BLaER1 treated with 17β-estradiol and CSF1 and Interleukin-3, amounts not matched to agents 10 nM and 100 nM (cell line): ENCODE data around the gene RABGEF1.
"Not testable (repeated sequence)": the region's sequence is repeated elsewhere in the genome, so short reads cannot be mapped to it uniquely, and the experiment has no call there.

Source experiments
- H3K27ac ChIP-seq, 11 experiments: shearing (Covaris generic); formaldehyde crosslinking; 2 replicates each; pipeline ENCODE4 v1.8.1; 2022
- H3K27me3 ChIP-seq, 11 experiments: shearing (Covaris generic); formaldehyde crosslinking; 2 replicates each; pipeline ENCODE4 v1.8.1; 2022
- H3K36me3 ChIP-seq, 11 experiments: shearing (Covaris generic); formaldehyde crosslinking; 2 replicates each; pipeline ENCODE4 v1.8.1; 2022
- H3K4me1 ChIP-seq, 10 experiments: shearing (Covaris generic); formaldehyde crosslinking; 2 replicates each; pipeline ENCODE4 v1.8.1; 2022
- H3K4me2 ChIP-seq, 11 experiments: shearing (Covaris generic); formaldehyde crosslinking; 2 replicates each; pipeline ENCODE4 v1.8.1; 2022
- H3K4me3 ChIP-seq, 10 experiments: shearing (Covaris generic); formaldehyde crosslinking; 2 replicates each; pipeline ENCODE4 v1.8.1; 2022
- H3K9ac ChIP-seq, 11 experiments: shearing (Covaris generic); formaldehyde crosslinking; 2 replicates each; pipeline ENCODE4 v1.8.1; 2022
- H3K9me3 ChIP-seq, 11 experiments: shearing (Covaris generic); formaldehyde crosslinking; replicated peaks in 1 of 11; 2 replicates each; pipeline ENCODE4 v1.8.1; 2022
- H4K20me1 ChIP-seq, 11 experiments: shearing (Covaris generic); formaldehyde crosslinking; 2 replicates each; pipeline ENCODE4 v1.8.1; 2022
- Cebpa-rat ChIP-seq, 11 experiments: shearing (Covaris generic); IDR thresholded peaks; 2 replicates each; pipeline ENCODE4 v1.8.1; 2022

The RABGEF1 gene

DNA sequence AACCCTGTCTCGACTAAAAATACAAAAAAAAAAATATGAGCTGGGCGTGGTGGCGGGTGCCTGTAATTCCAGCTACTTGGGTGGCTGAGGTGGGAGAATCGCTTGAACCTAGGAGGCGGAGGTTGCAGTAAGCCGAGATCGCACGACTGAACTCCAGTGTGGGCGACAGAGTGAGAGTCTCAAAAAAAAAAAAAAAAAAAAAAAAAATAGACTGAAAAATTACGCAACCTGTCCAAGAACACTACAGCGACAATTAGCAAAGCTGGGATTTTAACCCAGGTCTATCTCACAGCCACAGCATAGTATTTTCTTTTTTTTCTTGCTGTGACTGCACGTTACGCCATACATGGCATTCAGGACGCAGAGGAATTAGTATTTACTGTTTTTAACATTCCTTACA lies 1.1 kb upstream of the RABGEF1 start:
- peak in 8 of 11 experiments; percentile 25 to 87 (median 60); a peak in 10 of 22 replicates for TF ChIP-seq Cebpa-rat (IDR thresholded peaks at IDR 0.05)
- H3K9me3 ChIP-seq: peaks cover 9 to 18% (median 15%) of the 10 kb centered on the region in 11 experiments; a peak in 21 of 22 replicates
- peaks cover 30 to 53% (median 43%) of the 10 kb centered on the region in 10 experiments for H3K4me1 ChIP-seq
- H3K27ac ChIP-seq: peak overlapping the region; percentile 87 to 97 (median 91); a peak in 21 of 22 replicates
- H3K4me3 ChIP-seq: peak overlapping the region; percentile 81 to 98 (median 88)
- H3K36me3 ChIP-seq: peaks cover 16 to 39% (median 28%) of the 10 kb centered on the region in 11 experiments
- peaks cover 9 to 39% (median 33%) of the 10 kb centered on the region in 11 experiments; a peak in 19 of 22 replicates for H4K20me1 ChIP-seq
- no peaks in the 10 kb centered on the region for H3K27me3 ChIP-seq
- peak overlapping the region; percentile 70 to 91 (median 86) for H3K4me2 ChIP-seq
- H3K9ac ChIP-seq: peak overlapping the region; percentile 88 to 99 (median 94); a peak in 21 of 22 replicates

DNA sequence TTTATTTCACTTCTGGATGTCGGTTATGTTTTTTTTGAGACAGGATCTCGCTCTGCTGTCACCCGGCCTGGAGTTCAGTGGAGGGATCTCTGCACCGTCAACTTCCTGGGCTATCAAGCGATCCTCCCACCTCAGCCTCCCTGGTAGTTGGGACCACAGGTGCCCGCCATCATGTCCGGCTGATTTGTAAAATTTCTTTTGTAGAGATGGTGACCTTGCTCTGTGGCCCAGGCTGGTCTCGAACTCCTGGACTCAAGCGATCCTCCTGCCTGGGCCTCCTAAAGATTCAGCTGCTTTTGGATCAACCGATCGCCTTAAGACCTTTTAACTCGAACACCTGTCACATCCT lies 606 bp upstream of the RABGEF1 start:
- H3K4me3 ChIP-seq: peak overlapping the region; percentile 81 to 98 (median 88)
- H3K27ac ChIP-seq: peak overlapping the region; percentile 87 to 97 (median 91)
- H3K9ac ChIP-seq: peak overlapping the region; percentile 88 to 99 (median 94)
- H3K4me1 ChIP-seq: peaks cover 30 to 53% (median 43%) of the 10 kb centered on the region in 10 experiments
- H3K27me3 ChIP-seq: no peaks in the 10 kb centered on the region
- peaks cover 13 to 41% (median 27%) of the 10 kb centered on the region in 11 experiments for H3K36me3 ChIP-seq
- H3K9me3 ChIP-seq: peaks cover 9 to 18% (median 15%) of the 10 kb centered on the region in 11 experiments; a peak in 21 of 22 replicates
- H3K4me2 ChIP-seq: peak overlapping the region; percentile 70 to 91 (median 86)
- TF ChIP-seq Cebpa-rat (IDR thresholded peaks at IDR 0.05): no peak
- H4K20me1 ChIP-seq: peaks cover 13 to 43% (median 37%) of the 10 kb centered on the region in 11 experiments; a peak in 19 of 22 replicates

DNA sequence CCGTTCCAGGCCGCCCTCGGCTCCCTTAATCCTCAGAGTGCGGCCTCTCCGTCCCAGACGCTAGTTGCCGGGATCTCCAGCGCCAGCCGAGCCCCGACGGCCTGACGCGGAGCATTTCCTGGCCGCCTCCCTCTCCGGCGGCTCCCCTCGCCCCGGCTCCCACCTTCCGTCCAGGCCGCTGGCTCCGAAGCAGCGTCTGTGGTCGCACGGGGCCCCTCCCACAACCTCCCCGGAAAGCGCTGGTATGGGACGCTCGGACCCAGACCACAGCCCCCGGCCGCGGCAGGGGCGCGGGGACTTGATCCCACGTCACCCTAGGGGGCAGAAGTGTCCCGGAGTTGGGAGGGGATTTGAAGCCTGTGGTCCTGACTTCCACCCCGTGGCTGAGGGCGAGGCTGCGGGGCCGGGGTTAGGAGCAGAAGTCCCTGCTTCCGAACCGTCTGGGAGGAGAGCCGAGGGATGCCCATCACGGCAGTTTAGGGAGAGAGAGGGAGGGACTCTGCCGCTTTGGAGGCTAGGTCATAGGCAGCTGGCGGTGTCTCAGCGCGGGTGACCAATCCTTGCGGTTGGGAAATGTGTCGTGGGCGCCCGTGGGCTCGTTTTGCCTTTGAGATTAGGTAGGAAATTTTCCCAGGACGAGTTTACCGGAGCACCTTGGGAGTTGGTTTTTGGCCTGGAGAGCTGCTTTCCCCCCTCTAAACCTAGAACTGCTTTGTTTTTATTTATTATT lies 612 bp downstream of the RABGEF1 start:
- peak overlapping the region; percentile 87 to 97 (median 91) for H3K27ac ChIP-seq
- H3K4me2 ChIP-seq: peak overlapping the region; percentile 80 to 92 (median 86)
- H3K4me1 ChIP-seq: peaks cover 30 to 61% (median 43%) of the 10 kb centered on the region in 10 experiments
- peaks cover 24 to 56% (median 48%) of the 10 kb centered on the region in 11 experiments; a peak in 20 of 22 replicates for H4K20me1 ChIP-seq
- not testable (repeated sequence) for H3K27me3 ChIP-seq, H3K9me3 ChIP-seq
- H3K36me3 ChIP-seq: peaks cover under 1 to 36% (median 19%) of the 10 kb centered on the region in 11 experiments; a peak in 21 of 22 replicates
- peak overlapping the region; percentile 81 to 98 (median 88) for H3K4me3 ChIP-seq
- peak overlapping the region; percentile 88 to 99 (median 94) for H3K9ac ChIP-seq

DNA sequence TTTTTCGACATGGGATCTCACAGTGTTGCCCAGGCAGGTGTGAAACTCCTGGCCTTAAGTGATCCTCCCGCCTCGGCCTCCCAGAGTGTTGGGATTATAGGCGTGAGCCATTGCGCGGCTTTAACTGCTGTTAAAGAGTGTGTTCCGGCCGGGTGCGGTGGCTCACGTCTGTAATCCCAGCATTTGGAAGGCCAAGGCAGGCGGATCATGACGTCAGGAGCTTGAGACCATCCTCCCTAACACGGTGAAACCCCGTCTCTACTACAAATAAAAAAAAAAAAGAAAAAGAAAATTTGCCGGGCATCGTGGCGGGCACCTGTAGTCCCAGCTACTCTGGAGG lies 1.1 kb downstream of the RABGEF1 start:
- no peaks in the 10 kb centered on the region for H3K27me3 ChIP-seq
- peaks cover 0 to 3% (median 0%) of the 10 kb centered on the region in 11 experiments; a peak in 7 of 22 replicates for H3K9me3 ChIP-seq
- H3K36me3 ChIP-seq: peaks cover 0 to 32% (median 13%) of the 10 kb centered on the region in 11 experiments; a peak in 16 of 22 replicates
- H3K4me1 ChIP-seq: peaks cover 35 to 60% (median 46%) of the 10 kb centered on the region in 10 experiments
- peak overlapping the region; percentile 88 to 99 (median 94) for H3K9ac ChIP-seq
- TF ChIP-seq Cebpa-rat (IDR thresholded peaks at IDR 0.05): no peak
- peak overlapping the region; percentile 87 to 97 (median 91); a peak in 21 of 22 replicates for H3K27ac ChIP-seq
- H4K20me1 ChIP-seq: peaks cover 29 to 61% (median 53%) of the 10 kb centered on the region in 11 experiments; a peak in 20 of 22 replicates
- H3K4me3 ChIP-seq: peak overlapping the region; percentile 81 to 98 (median 88)
- H3K4me2 ChIP-seq: peak overlapping the region; percentile 80 to 92 (median 86)

DNA sequence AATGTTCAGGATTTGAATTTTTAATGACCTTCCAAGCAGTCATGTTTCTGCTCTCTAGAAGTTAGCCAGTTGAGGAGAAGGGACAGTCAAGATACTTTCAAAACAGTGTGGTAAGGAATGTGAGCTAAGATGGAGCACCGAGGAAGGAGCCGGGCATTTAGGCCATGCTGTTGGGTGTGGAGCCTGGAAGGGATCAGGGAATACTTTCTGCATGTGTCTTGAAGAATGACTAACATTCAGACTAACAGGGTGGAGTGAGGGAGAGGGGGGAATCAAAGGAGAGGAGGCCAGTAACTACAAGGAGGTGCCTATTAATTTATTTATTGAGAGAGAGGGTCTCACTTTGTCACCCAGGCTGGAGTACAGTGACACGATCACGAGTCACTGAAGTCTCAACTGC lies 1.8 kb downstream of the RABGEF1 start:
- H3K36me3 ChIP-seq: peaks cover 0 to 31% (median 13%) of the 10 kb centered on the region in 11 experiments; a peak in 14 of 22 replicates
- H3K27me3 ChIP-seq, H3K9me3 ChIP-seq: not testable (repeated sequence)
- H3K4me3 ChIP-seq: peak overlapping the region in 2 of 10 experiments; percentile 84 to 98; a peak in 2 of 20 replicates
- peaks cover 35 to 67% (median 59%) of the 10 kb centered on the region in 11 experiments; a peak in 20 of 22 replicates for H4K20me1 ChIP-seq
- peaks cover 41 to 60% (median 52%) of the 10 kb centered on the region in 10 experiments for H3K4me1 ChIP-seq
- peak overlapping the region; percentile 80 to 92 (median 86); a peak in 17 of 22 replicates for H3K4me2 ChIP-seq
- H3K27ac ChIP-seq: 0 out of 22 replicates have a peak overlapping the region, but pooled peaks of 1 of the 11 experiments have one; percentile 97
- H3K9ac ChIP-seq: peak overlapping the region in 4 of 11 experiments; percentile 16 to 99 (median 56); a peak in 4 of 22 replicates

DNA sequence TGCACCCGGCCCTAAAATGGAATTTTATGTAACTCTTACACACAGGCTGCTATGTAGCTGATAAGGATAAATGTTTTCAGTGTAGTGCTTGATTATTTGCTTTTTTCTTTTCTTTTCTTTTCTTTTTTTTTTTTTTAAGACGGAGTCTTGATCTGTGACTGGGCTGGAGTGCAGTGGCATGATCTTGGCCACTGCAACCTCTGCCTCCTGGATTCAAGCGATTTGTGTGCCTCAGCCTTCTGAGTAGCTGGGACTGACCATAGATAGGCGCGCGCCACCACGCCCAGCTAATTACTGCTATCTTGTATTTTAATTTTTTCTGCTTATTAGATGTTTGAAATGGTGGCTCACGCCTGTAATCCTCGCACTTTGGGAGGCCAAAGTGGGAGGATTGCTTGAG lies 3.4 kb downstream of the RABGEF1 start:
- peak overlapping the region in 2 of 11 experiments; percentile 3 to 13; a peak in 1 of 22 replicates for H3K4me2 ChIP-seq
- H3K27me3 ChIP-seq: no peaks in the 10 kb centered on the region
- H3K9ac ChIP-seq: no peak overlapping the region
- no peaks in the 10 kb centered on the region for H3K9me3 ChIP-seq
- H3K36me3 ChIP-seq: peaks cover 6 to 38% (median 14%) of the 10 kb centered on the region in 11 experiments; a peak in 17 of 22 replicates
- no peak for TF ChIP-seq Cebpa-rat (IDR thresholded peaks at IDR 0.05)
- H4K20me1 ChIP-seq: peaks cover 50 to 83% (median 73%) of the 10 kb centered on the region in 11 experiments; a peak in 20 of 22 replicates
- peaks cover 38 to 51% (median 47%) of the 10 kb centered on the region in 10 experiments for H3K4me1 ChIP-seq
- H3K4me3 ChIP-seq: no peak overlapping the region
- H3K27ac ChIP-seq: no peak overlapping the region

DNA sequence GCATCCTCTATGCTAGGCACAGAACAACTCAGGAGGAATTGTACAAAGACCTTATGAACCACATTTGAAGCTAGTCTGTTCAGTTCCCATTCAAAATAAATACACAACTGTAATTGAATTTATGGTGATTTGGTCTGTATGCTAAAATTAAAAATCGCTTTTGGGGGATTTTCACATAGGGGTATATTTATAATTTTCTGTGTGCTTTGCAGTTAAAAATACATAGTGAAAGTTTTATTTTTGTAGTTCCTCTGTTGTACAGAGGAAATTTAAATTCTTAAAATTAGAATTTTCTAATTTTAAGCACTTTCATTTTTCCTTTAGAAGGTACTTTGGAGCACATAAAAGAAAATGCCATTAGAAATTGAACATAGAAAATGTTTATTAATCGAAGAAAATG lies 6.9 kb downstream of the RABGEF1 start:
- H4K20me1 ChIP-seq: peaks cover 53 to 100% (median 94%) of the 10 kb centered on the region in 11 experiments; a peak in 20 of 22 replicates
- no peaks in the 10 kb centered on the region for H3K27me3 ChIP-seq
- no peaks in the 10 kb centered on the region for H3K9me3 ChIP-seq
- H3K9ac ChIP-seq: peak overlapping the region in 1 of 11 experiments; percentile 6; a peak in 1 of 22 replicates
- peak overlapping the region in 7 of 11 experiments; percentile 4 to 48 (median 28); a peak in 12 of 22 replicates for H3K4me2 ChIP-seq
- no peak overlapping the region for H3K27ac ChIP-seq
- H3K36me3 ChIP-seq: peaks cover 11 to 45% (median 20%) of the 10 kb centered on the region in 11 experiments; a peak in 17 of 22 replicates
- no peak for TF ChIP-seq Cebpa-rat (IDR thresholded peaks at IDR 0.05)
- peaks cover 19 to 32% (median 27%) of the 10 kb centered on the region in 10 experiments for H3K4me1 ChIP-seq
- H3K4me3 ChIP-seq: no peak overlapping the region

DNA sequence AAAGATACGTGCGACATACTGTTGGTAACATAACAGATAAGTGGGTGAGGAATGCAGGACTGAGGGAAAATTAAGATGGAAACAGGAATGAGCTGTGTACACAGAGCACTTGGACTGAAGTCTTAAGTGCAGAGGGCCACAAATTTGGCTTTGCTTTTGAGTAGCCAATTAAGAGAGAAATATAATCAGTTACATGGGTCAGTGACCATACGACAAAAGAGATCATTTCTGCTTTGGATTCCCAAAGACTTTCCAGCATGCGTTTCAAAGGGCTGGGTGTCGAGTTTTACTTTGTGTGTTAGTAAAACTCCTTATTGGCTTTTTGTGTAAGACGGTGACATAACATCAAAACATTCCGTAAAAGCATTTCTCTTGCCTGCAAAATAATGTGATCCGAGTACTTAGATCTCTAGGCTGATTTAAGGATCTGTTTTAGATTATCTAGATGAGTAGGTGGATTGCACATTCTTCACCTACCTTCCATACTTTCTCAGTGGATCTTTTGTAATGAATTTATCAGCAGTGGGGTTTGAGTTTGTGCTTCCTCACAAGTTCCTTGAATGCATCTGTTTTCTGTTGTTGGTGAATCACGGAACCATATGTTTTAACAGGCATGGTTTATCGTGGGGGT lies 7.5 kb downstream of the RABGEF1 start:
- no peak overlapping the region for H3K27ac ChIP-seq
- peak overlapping the region in 1 of 11 experiments; percentile 4; a peak in 2 of 22 replicates for H3K4me2 ChIP-seq
- no peak for TF ChIP-seq Cebpa-rat (IDR thresholded peaks at IDR 0.05)
- H3K9ac ChIP-seq: no peak overlapping the region
- H3K27me3 ChIP-seq: no peaks in the 10 kb centered on the region
- peaks cover 13 to 26% (median 21%) of the 10 kb centered on the region in 10 experiments for H3K4me1 ChIP-seq
- peaks cover 46 to 100% (median 93%) of the 10 kb centered on the region in 11 experiments; a peak in 20 of 22 replicates for H4K20me1 ChIP-seq
- H3K4me3 ChIP-seq: no peak overlapping the region
- no peaks in the 10 kb centered on the region for H3K9me3 ChIP-seq
- peaks cover 11 to 45% (median 20%) of the 10 kb centered on the region in 11 experiments; a peak in 17 of 22 replicates for H3K36me3 ChIP-seq
